Esophagus muscularis mucosa (tissue), 4 donors: ENCODE results near the gene LIN28A. TPM values are rescaled to one million over a fixed set of nuclear protein-coding genes. Genes with fewer than 3 reads are reported as not detected.

ENCODE experiments used
- DNase-seq: peaks from one replicate; pipeline ENCODE4 v3.0.0-alpha.2; 2017; ENCODE audit errors: extremely low spot score
- H3K27ac ChIP-seq, 4 donors: fragments of 200-600 bp; sonication (generic); replicated peaks in 1 of 4; 1 replicate in 3 of 4; 2 replicates in 1 of 4; pipeline ENCODE4 v1.5.1; 2016 to 2019; ENCODE audit warnings: mild to moderate bottlenecking in 1 of 4
- H3K27me3 ChIP-seq, 4 donors: fragments of 200-600 bp; sonication (generic); one replicate each; pipeline versions ENCODE4 v1.5.1 to v1.6.0; 2016 to 2019
- H3K36me3 ChIP-seq, 4 donors: fragments of 200-600 bp; sonication (generic); one replicate each; pipeline ENCODE4 v1.5.1; 2016 to 2019
- H3K4me1 ChIP-seq, 4 donors: fragments of 200-600 bp; sonication (generic); one replicate each; pipeline ENCODE4 v1.5.1; 2016 to 2019
- H3K4me3 ChIP-seq, 4 donors: fragments of 200-600 bp; sonication (generic); 1 replicate in 2 of 4; 2 replicates in 2 of 4; pipeline ENCODE4 v1.5.1; 2016 to 2019; ENCODE audit warnings: mild to moderate bottlenecking in 4 of 4, moderate library complexity in 1 of 4
- H3K9me3 ChIP-seq, 4 donors: fragments of 200-600 bp; sonication (generic); 1 replicate in 3 of 4; 2 replicates in 1 of 4; pipeline ENCODE4 v1.5.1; 2016 to 2019
- EP300 ChIP-seq: sonication (generic); formaldehyde crosslinking; IDR thresholded peaks from one replicate; pipeline ENCODE4 v1.6.1; 2017; ENCODE audit warnings: antibody characterized with exemption
- POLR2A ChIP-seq: fragments of 450-650 bp; IDR thresholded peaks from one replicate; pipeline ENCODE4 v1.6.1; 2017; ENCODE audit warnings: antibody characterized with exemption, moderate library complexity, mild to moderate bottlenecking, low read depth
- POLR2AphosphoS5 ChIP-seq, 2 donors: sonication (generic); formaldehyde crosslinking; IDR thresholded peaks; one replicate each; pipeline ENCODE4 v1.6.1; 2017; ENCODE audit warnings: antibody characterized with exemption in 2 of 2
- WGBS: methylation state at CpG from one replicate; pipeline ENCODE4 v1.1.5; 2018; 5-methylcytosine and 5-hydroxymethylcytosine counted together
- intact Hi-C: fragments of 100-400 bp; cut with DNase I; formaldehyde crosslinking; loops from one replicate; pipeline ENCODE4 v1.15.1; 2023
- total RNA-seq, 4 donors: library from RNA; depleted of rRNA; stranded (reverse); fragments of >200 nt; gene quantifications; one replicate each; pipeline versions ENCODE4 v1.1.0 to v1.2.1, GENCODE V29; 2016
- TF ChIP-seq, protein P1 (sequence below), 3 experiments: fragments of 200-600 bp in 2 of 3; fragments of 450-650 bp in 1 of 3; sonication (generic) in 2 of 3; IDR thresholded peaks; one replicate each; pipeline ENCODE4 v1.5.1; 2017 to 2019; ENCODE audit warnings: antibody characterized with exemption in 3 of 3, mild to moderate bottlenecking in 2 of 3, moderate library complexity in 1 of 3

LIN28A gene
- total RNA-seq, 4 donors from 2014 or later, result not detected

DNA sequence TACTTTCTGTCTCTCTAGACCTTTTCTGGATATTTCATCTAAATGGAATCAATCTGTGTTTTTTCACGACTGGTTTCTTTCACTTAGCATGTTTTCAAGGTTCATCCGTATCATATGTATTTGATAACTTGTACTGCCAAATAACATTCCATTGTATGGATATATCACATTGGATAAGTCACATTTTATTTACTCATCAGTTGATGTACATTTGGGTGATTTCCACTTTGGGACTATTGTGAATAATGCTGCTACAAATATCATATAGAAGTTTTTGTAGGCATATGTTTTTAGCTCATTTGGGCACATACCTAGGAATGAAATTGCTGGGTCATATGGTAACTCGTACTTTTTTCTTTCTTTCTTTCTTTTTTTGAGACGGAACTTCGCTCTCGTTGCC lies 68.4 kb downstream of the LIN28A start:
- H3K4me1 ChIP-seq, result peaks cover under 1 to 9% (median 7%) of the 10 kb centered on the region in 4 donors
- peaks cover 21 to 59% (median 40%) of the 10 kb centered on the region in 4 donors for H3K36me3 ChIP-seq
- no peak overlapping the region for H3K27ac ChIP-seq
- no peaks in the 10 kb centered on the region for H3K27me3 ChIP-seq
- WGBS, result 92% methylated on average over 6 of the region's 6 CpGs
- H3K4me3 ChIP-seq, result no peak overlapping the region
- TF ChIP-seq EP300 (no peak), POLR2A (no peak), POLR2AphosphoS5 (IDR thresholded peaks at IDR 0.05) (no peak)
- TF ChIP-seq, protein P1, sequence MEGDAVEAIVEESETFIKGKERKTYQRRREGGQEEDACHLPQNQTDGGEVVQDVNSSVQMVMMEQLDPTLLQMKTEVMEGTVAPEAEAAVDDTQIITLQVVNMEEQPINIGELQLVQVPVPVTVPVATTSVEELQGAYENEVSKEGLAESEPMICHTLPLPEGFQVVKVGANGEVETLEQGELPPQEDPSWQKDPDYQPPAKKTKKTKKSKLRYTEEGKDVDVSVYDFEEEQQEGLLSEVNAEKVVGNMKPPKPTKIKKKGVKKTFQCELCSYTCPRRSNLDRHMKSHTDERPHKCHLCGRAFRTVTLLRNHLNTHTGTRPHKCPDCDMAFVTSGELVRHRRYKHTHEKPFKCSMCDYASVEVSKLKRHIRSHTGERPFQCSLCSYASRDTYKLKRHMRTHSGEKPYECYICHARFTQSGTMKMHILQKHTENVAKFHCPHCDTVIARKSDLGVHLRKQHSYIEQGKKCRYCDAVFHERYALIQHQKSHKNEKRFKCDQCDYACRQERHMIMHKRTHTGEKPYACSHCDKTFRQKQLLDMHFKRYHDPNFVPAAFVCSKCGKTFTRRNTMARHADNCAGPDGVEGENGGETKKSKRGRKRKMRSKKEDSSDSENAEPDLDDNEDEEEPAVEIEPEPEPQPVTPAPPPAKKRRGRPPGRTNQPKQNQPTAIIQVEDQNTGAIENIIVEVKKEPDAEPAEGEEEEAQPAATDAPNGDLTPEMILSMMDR (IDR thresholded peaks at IDR 0.05), result no peak
- intact Hi-C loops, result no loop called here
- DNase-seq, result no peak
- H3K9me3 ChIP-seq, result no peaks in the 10 kb centered on the region

Other genes starting within 250 kb of the LIN28A start
- not detected for gene C1orf232, start 241.9 kb upstream of the LIN28A start, total RNA-seq
- gene ZNF593, start 240.9 kb upstream of the LIN28A start, total RNA-seq, result 10 to 100 TPM; 10.4 to 41.6 (median 22.5) TPM
- gene ZNF593OS, start 239.0 kb upstream of the LIN28A start, total RNA-seq, result not detected
- 1 to 10 TPM; 1.4 to 2.6 (median 1.9) TPM for gene CNKSR1, start 233.3 kb upstream of the LIN28A start, total RNA-seq
- not detected for gene CATSPER4, start 220.2 kb upstream of the LIN28A start, total RNA-seq
- gene CEP85, start 176.6 kb upstream of the LIN28A start, total RNA-seq, result 1 to 10 TPM; 3.0 to 6.3 (median 4.8) TPM
- gene SH3BGRL3, start 130.7 kb upstream of the LIN28A start, total RNA-seq, result 10 to 100 TPM; 52.7 to 81.7 (median 59.8) TPM
- 10 to 100 TPM in 2 of 4 donors, 1 to 10 TPM in 2; 7.1 to 13.3 (median 10.1) TPM for gene UBXN11, start 104.2 kb upstream of the LIN28A start, total RNA-seq
- gene CD52, start 92.9 kb upstream of the LIN28A start, total RNA-seq, result 10 to 100 TPM in 1 of 4 donors, 1 to 10 TPM in 2, not detected in 1; 3.8 to 14.0 (median 7.1) TPM
- under 1 TPM in 2 of 4 donors, not detected in 2; 0.42 to 0.86 TPM for gene CRYBG2, start 56.7 kb upstream of the LIN28A start, total RNA-seq
- not detected for gene ZNF683, start 38.1 kb upstream of the LIN28A start, total RNA-seq
- 10 to 100 TPM; 28.7 to 38.9 (median 30.4) TPM for gene DHDDS, start 21.5 kb downstream of the LIN28A start, total RNA-seq
- gene HMGN2, start 61.6 kb downstream of the LIN28A start, total RNA-seq, result 100 to 1,000 TPM; 124 to 263 (median 189) TPM
- 10 to 100 TPM in 1 of 4 donors, 1 to 10 TPM in 3; 7.0 to 16.7 (median 8.7) TPM for gene RPS6KA1, start 118.9 kb downstream of the LIN28A start, total RNA-seq